SK-N-SH (cell line): ENCODE data around the gene UNC13D. TPM values are rescaled to one million over a fixed set of nuclear protein-coding genes. Genes with fewer than 3 reads are reported as not detected.

ENCODE experiments used
- CTCF ChIA-PET: fragments of 300-600, 350-600 bp; formaldehyde crosslinking; extraction: SDS; loops from one replicate; lab custom pipeline; 2021; lab: Yijun Ruan, JAX
- POLR2A ChIA-PET: fragments of 350-600 bp; sonication (Branson Sonifier 250); formaldehyde crosslinking; extraction: SDS; loops from one replicate; lab custom pipeline; 2020; ENCODE audit warnings: antibody characterized with exemption, inconsistent platforms; lab: Yijun Ruan, JAX
- DNase-seq: peaks from one replicate; pipeline ENCODE4 v3.0.0; 2012
- H2AFZ ChIP-seq: fragments of 200-600 bp; sonication (generic); 2 replicates; pipeline ENCODE4 v1.8.1; 2016; ENCODE audit warnings: antibody characterized with exemption, mild to moderate bottlenecking, low read depth
- H3F3A ChIP-seq: fragments of 200-600 bp; sonication (generic); replicated peaks from 2 replicates; pipeline ENCODE3; 2016; ENCODE audit warnings: antibody characterized with exemption, mild to moderate bottlenecking; ENCODE audit not compliant: insufficient read depth
- H3K27ac ChIP-seq, 2 experiments: fragments of 200-500 bp in 1 of 2; fragments of 200-600 bp in 1 of 2; sonication (Bioruptor generic) in 1 of 2; sonication (generic), shearing (Covaris generic) in 1 of 2; 2 replicates each; pipeline versions ENCODE4 v1.5.1 to v1.6.1; 2014 to 2016; ENCODE audit warnings: low read depth in 2 of 2, inconsistent platforms in 1 of 2, low read length in 1 of 2, mild to moderate bottlenecking in 1 of 2, mixed read lengths in 1 of 2
- H3K27me3 ChIP-seq: fragments of 200-600 bp; sonication (generic), shearing (Covaris generic); 2 replicates; pipeline ENCODE4 v1.6.1; 2016; ENCODE audit warnings: mixed run types; ENCODE audit not compliant: insufficient read depth
- H3K36me3 ChIP-seq, 2 experiments: fragments of 200-500 bp in 1 of 2; fragments of 200-600 bp in 1 of 2; sonication (Bioruptor generic) in 1 of 2; sonication (generic) in 1 of 2; replicated peaks in 1 of 2; 2 replicates each; pipeline versions ENCODE3 to v1.5.1; 2014 to 2016; ENCODE audit warnings: low read length in 1 of 2, mild to moderate bottlenecking in 1 of 2; ENCODE audit not compliant: insufficient read depth in 2 of 2, control insufficient read depth in 1 of 2
- H3K4me1 ChIP-seq, 2 experiments: fragments of 200-500 bp in 1 of 2; fragments of 200-600 bp in 1 of 2; sonication (Bioruptor generic) in 1 of 2; sonication (generic), shearing (Covaris generic) in 1 of 2; 2 replicates each; pipeline versions ENCODE4 v1.5.1 to v1.6.1; 2014 to 2016; ENCODE audit warnings: low read depth in 1 of 2, low read length in 1 of 2, mixed run types in 1 of 2; ENCODE audit not compliant: insufficient read depth in 2 of 2, control insufficient read depth in 1 of 2
- H3K4me2 ChIP-seq: fragments of 200-600 bp; sonication (generic), shearing (Covaris generic); 2 replicates; pipeline ENCODE4 v1.6.1; 2017; ENCODE audit warnings: mixed run types
- H3K4me3 ChIP-seq, 2 experiments: fragments of 200-500 bp in 1 of 2; fragments of 200-600 bp in 1 of 2; sonication (Bioruptor generic) in 1 of 2; sonication (generic), shearing (Covaris generic) in 1 of 2; 2 replicates each; pipeline versions ENCODE4 v1.5.1 to v1.8.1; 2014 to 2016; ENCODE audit warnings: low read depth in 2 of 2, inconsistent platforms in 1 of 2, low read length in 1 of 2, mild to moderate bottlenecking in 1 of 2, mixed read lengths in 1 of 2, moderate library complexity in 1 of 2
- H3K79me2 ChIP-seq: fragments of 200-600 bp; sonication (generic); 2 replicates; pipeline ENCODE4 v1.8.1; 2017; ENCODE audit warnings: mild to moderate bottlenecking; ENCODE audit not compliant: insufficient read depth
- H3K9ac ChIP-seq: fragments of 200-600 bp; sonication (generic); 2 replicates; pipeline ENCODE4 v1.6.1; 2017; ENCODE audit warnings: mixed run types
- H3K9me2 ChIP-seq: fragments of 200-600 bp; sonication (generic); 2 replicates; pipeline ENCODE4 v1.6.1; 2017; ENCODE audit warnings: mixed run types
- H3K9me3 ChIP-seq: fragments of 200-600 bp; sonication (generic); 2 replicates; pipeline ENCODE4 v1.6.1; 2017; ENCODE audit warnings: mixed run types, mild to moderate bottlenecking, moderate library complexity
- H4K20me1 ChIP-seq: fragments of 200-600 bp; sonication (generic); 2 replicates; pipeline ENCODE4 v1.6.1; 2017; ENCODE audit warnings: mild to moderate bottlenecking, mixed run types; ENCODE audit not compliant: insufficient read depth
- CHD2 ChIP-seq: fragments of 150-350 bp; IDR thresholded peaks from 2 replicates; pipeline ENCODE4 v1.6.1; 2018; ENCODE audit warnings: low read length; ENCODE audit not compliant: partially characterized antibody
- FOSL2 ChIP-seq: IDR thresholded peaks from 2 replicates; pipeline ENCODE4 v1.4.0; 2012; ENCODE audit warnings: low read depth, mild to moderate bottlenecking, moderate library complexity, borderline replicate concordance
- FOXM1 ChIP-seq: IDR thresholded peaks from 2 replicates; pipeline ENCODE4 v1.4.0; 2012; ENCODE audit warnings: low read depth, mild to moderate bottlenecking
- GATA2 ChIP-seq: sonication (generic); formaldehyde crosslinking; IDR thresholded peaks from 2 replicates; pipeline ENCODE4 v1.5.0; 2020; ENCODE audit warnings: mild to moderate bottlenecking, missing genetic modification reagents
- NRF1 ChIP-seq: IDR thresholded peaks from 2 replicates; pipeline ENCODE4 v1.6.1; 2012; ENCODE audit warnings: low read depth, mild to moderate bottlenecking, low read length
- RAD21 ChIP-seq: IDR thresholded peaks from 2 replicates; pipeline ENCODE4 v1.6.1; 2012; ENCODE audit warnings: mild to moderate bottlenecking, low read length
- RCOR1 ChIP-seq: fragments of 150-350 bp; IDR thresholded peaks from 2 replicates; pipeline ENCODE4 v1.6.1; 2017; ENCODE audit warnings: antibody characterized with exemption, low read length
- RXRA ChIP-seq: IDR thresholded peaks from 2 replicates; pipeline ENCODE4 v1.4.0; 2012; ENCODE audit warnings: low read depth, mild to moderate bottlenecking, borderline replicate concordance
- SMC3 ChIP-seq: IDR thresholded peaks from 2 replicates; pipeline ENCODE4 v1.6.1; 2012; ENCODE audit warnings: low read depth, low read length, improper control_type of control experiment
- TEAD4 ChIP-seq: IDR thresholded peaks from 2 replicates; pipeline ENCODE4 v1.4.0; 2012; ENCODE audit warnings: mild to moderate bottlenecking, borderline replicate concordance; ENCODE audit not compliant: insufficient read depth
- YY1 ChIP-seq: IDR thresholded peaks from 2 replicates; pipeline ENCODE4 v1.4.0; 2012; ENCODE audit warnings: low read depth, mild to moderate bottlenecking
- whole genome bisulfite sequencing: methylation state at CpG from one replicate; pipeline ENCODE4 v1.1.6; 2017; ENCODE audit warnings: low lambda C conversion rate; 5-methylcytosine and 5-hydroxymethylcytosine counted together
- polyA plus RNA-seq, 3 experiments: library from polyadenylated mRNA; depleted of rRNA; stranded (reverse); fragments of >200 nt; gene quantifications; 2 replicates each; pipeline ENCODE4 v1.2.3, GENCODE V29; 2012
- TF ChIP-seq, protein P1 (sequence below): IDR thresholded peaks from 2 replicates; pipeline ENCODE4 v1.6.1; 2012; ENCODE audit warnings: mild to moderate bottlenecking, low read depth, low read length, moderate library complexity

The UNC13D gene
- polyA plus RNA-seq, 1 of the 3 experiments (the other 2 are of a cell fraction): 0.99 TPM

DNA sequence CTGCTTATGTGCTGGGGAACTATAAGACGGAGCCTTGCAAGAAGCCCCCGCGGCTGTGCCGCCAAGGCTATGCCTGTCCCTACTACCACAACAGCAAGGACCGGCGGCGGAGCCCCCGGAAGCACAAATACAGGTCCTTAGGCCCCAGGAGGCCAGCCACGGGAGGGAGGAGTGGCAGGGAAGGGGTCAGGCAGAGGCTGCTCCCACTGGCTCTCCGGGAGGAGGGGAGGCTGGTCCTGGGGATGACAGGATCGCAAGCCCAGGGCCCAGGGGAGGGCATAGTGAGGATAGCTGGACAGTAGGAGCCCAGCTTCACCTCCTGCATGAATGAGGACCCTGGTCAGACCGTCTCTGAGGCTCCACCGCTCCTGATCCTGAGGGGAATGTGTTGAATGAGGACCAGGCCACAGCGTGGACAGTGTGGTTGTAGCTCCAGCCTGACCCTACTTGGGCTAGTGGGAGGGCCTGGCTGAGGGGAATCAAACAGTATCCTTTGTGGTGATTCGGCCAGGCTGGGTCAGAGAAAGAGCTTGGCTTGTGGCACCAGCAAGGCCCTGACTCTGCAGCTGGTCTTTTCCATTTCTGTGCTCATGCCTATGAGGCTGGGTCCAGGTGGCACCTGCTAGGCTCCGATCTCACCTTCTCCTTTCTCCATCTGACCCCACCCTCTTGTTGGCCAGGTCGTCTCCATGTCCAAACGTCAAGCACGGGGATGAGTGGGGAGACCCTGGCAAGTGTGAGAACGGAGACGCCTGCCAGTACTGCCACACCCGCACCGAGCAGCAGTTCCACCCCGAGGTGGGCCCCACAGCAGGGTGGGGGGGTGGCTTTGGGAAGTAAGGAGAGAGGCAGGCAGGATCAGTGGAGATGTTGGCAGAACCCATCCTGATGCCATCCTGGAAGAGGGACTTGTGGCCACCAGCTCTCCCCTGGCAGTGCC is 30.9 kb downstream of the UNC13D start:
- no peaks in the 10 kb centered on the region for H3K9me3 ChIP-seq
- no peaks in the 10 kb centered on the region for H4K20me1 ChIP-seq
- no peak overlapping the region for H3K4me2 ChIP-seq
- ChIA-PET CTCF (interaction anchor here (1.1 to 7.6 kb wide), 6 partner anchors 14 to 64 kb away, joined by 3 to 90 read pairs (median 4); no protein-coding TSS in a partner anchor), POLR2A (interaction anchor here (1.1 to 1.7 kb wide), 2 partner anchors 28 to 40 kb away, joined by 4 to 9 read pairs; no protein-coding TSS in a partner anchor)
- H3K36me3 ChIP-seq: peaks cover 20 to 50% of the 10 kb centered on the region in 2 experiments
- H3K27ac ChIP-seq: no peak overlapping the region
- H3K27me3 ChIP-seq: no peaks in the 10 kb centered on the region
- H3K79me2 ChIP-seq: no peaks in the 10 kb centered on the region
- H2AFZ ChIP-seq: no peak overlapping the region
- no peaks in the 10 kb centered on the region for H3K9me2 ChIP-seq
- 95% methylated on average over 24 of the region's 24 CpGs for WGBS
- DNase-seq: peak; percentile 16
- H3F3A ChIP-seq: peaks cover 9% of the 10 kb centered on the region
- H3K4me1 ChIP-seq: peaks cover 6 to 10% of the 10 kb centered on the region in 2 experiments; a peak in 3 of 4 replicates
- H3K9ac ChIP-seq: no peak overlapping the region
- TF ChIP-seq GATA2 (CRISPR knock-in tag): no peak
- no peak for TF ChIP-seq SMC3
- no peak for TF ChIP-seq RCOR1
- no peak for TF ChIP-seq RAD21
- TF ChIP-seq, protein P1, sequence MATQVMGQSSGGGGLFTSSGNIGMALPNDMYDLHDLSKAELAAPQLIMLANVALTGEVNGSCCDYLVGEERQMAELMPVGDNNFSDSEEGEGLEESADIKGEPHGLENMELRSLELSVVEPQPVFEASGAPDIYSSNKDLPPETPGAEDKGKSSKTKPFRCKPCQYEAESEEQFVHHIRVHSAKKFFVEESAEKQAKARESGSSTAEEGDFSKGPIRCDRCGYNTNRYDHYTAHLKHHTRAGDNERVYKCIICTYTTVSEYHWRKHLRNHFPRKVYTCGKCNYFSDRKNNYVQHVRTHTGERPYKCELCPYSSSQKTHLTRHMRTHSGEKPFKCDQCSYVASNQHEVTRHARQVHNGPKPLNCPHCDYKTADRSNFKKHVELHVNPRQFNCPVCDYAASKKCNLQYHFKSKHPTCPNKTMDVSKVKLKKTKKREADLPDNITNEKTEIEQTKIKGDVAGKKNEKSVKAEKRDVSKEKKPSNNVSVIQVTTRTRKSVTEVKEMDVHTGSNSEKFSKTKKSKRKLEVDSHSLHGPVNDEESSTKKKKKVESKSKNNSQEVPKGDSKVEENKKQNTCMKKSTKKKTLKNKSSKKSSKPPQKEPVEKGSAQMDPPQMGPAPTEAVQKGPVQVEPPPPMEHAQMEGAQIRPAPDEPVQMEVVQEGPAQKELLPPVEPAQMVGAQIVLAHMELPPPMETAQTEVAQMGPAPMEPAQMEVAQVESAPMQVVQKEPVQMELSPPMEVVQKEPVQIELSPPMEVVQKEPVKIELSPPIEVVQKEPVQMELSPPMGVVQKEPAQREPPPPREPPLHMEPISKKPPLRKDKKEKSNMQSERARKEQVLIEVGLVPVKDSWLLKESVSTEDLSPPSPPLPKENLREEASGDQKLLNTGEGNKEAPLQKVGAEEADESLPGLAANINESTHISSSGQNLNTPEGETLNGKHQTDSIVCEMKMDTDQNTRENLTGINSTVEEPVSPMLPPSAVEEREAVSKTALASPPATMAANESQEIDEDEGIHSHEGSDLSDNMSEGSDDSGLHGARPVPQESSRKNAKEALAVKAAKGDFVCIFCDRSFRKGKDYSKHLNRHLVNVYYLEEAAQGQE: no peak
- TF ChIP-seq NRF1: no peak
- TF ChIP-seq YY1: no peak
- TF ChIP-seq FOSL2: no peak
- no peak for TF ChIP-seq FOXM1
- no peak for TF ChIP-seq CHD2
- no peak for TF ChIP-seq TEAD4
- no peak for TF ChIP-seq RXRA
- H3K4me3 ChIP-seq: no peak overlapping the region
